ENCODE data around the gene MEGF11.
A peak's percentile ranks its signal among the peaks of the same experiment; 100 is the strongest.

The MEGF11 gene

DNA sequence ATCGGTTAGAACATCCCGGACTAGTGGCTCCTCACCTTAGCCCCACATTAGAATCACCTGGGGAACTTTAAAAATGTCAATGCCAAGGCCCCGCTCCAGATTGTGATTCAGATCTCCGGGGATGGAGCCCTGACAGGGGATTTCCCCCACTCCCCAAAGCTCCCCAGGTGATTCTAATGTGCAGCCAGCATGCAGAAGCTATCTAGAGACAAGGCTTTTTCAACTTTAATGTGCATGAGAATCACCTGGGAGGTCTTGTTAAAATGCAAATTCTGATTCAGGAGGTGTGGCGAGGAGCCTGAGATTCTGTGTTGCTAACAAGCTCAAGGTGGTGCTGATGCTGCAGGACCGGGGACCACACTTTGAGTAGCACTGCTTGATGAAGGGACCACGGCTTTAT, 227.6 kb downstream of the MEGF11 start:
- no peaks in the 10 kb centered on the region for H3K36me3 ChIP-seq (ENCODE audit: control insufficient read depth, insufficient read depth, low read length)
- no peak overlapping the region for H3K4me3 ChIP-seq (ENCODE audit: insufficient read depth, low read depth, low read length)
- no peaks in the 10 kb centered on the region for H3K27me3 ChIP-seq (ENCODE audit: control insufficient read depth, insufficient read depth, low read length, poor library complexity, severe bottlenecking)
- H3K4me1 ChIP-seq (ENCODE audit: control insufficient read depth, insufficient read depth, low read length), result peaks cover 15% of the 10 kb centered on the region
- H3K9me3 ChIP-seq (ENCODE audit: control insufficient read depth, low read length), result no peaks in the 10 kb centered on the region
- H3K27ac ChIP-seq (ENCODE audit: insufficient read depth, low read depth, low read length, poor library complexity, severe bottlenecking), result no peak overlapping the region
- WGBS, 2 experiments, result 56 to 57% methylated on average over 7 of the region's 7 CpGs

DNA sequence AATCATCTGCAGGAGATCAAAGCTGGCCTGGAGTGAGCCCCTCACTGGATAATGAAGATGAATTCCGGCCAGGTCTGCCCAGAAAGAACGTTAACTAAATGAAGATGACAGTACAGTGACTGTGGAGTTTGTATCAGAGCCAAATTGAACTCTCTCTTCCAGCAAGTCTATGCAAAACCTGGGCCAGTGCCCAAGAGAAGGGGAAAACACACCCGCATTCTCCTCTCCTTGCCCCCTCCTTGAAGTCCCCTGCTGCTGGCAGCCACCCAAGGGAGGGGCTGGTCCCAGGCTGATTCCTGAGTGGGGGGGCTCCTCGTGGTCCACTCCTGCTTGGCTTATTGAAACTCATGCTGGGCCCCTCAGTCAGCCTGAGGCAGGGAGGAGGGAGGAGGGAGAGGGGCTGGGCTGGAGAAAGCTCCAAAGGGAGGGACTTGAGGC, 228.5 kb downstream of the MEGF11 start:
- no peaks in the 10 kb centered on the region for H3K27me3 ChIP-seq (ENCODE audit: control insufficient read depth, insufficient read depth, low read length, poor library complexity, severe bottlenecking)
- H3K4me3 ChIP-seq (ENCODE audit: insufficient read depth, low read depth, low read length), result no peak overlapping the region
- no peaks in the 10 kb centered on the region for H3K9me3 ChIP-seq (ENCODE audit: control insufficient read depth, low read length)
- H3K36me3 ChIP-seq (ENCODE audit: control insufficient read depth, insufficient read depth, low read length), result no peaks in the 10 kb centered on the region
- no peak overlapping the region for H3K27ac ChIP-seq (ENCODE audit: insufficient read depth, low read depth, low read length, poor library complexity, severe bottlenecking)
- WGBS, 2 experiments, result 39% methylated on average over 4 of the region's 4 CpGs
- H3K4me1 ChIP-seq (ENCODE audit: control insufficient read depth, insufficient read depth, low read length), result peaks cover 15% of the 10 kb centered on the region

DNA sequence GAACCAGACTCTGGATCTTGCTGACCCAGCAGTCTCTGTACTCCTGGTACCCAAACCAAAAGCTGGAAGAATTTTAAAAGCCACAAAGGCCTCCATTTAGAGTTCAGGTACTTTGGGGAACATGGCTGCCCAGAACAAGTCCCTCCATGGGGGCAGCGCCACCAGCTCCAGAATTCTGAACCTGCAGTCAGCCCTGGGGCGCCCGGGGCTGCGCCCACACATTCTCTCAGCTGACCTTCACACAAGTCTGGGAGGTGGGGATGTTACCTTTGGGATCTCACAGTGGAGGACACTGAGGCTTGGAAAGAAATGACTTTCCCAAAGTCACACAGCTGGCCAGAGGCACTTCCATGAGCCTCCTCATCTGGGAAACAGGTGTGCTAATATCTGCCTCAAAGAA, 229.4 kb downstream of the MEGF11 start:
- Histone ChIP-seq H3K27me3 (ENCODE audit: control insufficient read depth, insufficient read depth, low read length, poor library complexity, severe bottlenecking) (no peaks in the 10 kb centered on the region), H3K4me1 (ENCODE audit: control insufficient read depth, insufficient read depth, low read length) (peaks cover 21% of the 10 kb centered on the region), H3K9me3 (ENCODE audit: control insufficient read depth, low read length) (no peaks in the 10 kb centered on the region), H3K27ac (ENCODE audit: insufficient read depth, low read depth, low read length, poor library complexity, severe bottlenecking) (no peak overlapping the region), H3K4me3 (ENCODE audit: insufficient read depth, low read depth, low read length) (no peak overlapping the region), H3K36me3 (ENCODE audit: control insufficient read depth, insufficient read depth, low read length) (no peaks in the 10 kb centered on the region)
- WGBS, 2 experiments, result 93 to 95% methylated on average over 4 of the region's 4 CpGs

GRCh38 chr15:66023311-66023972, 230.1 kb downstream of the MEGF11 start:
- peaks cover 26% of the 10 kb centered on the region for H3K4me1 ChIP-seq (ENCODE audit: control insufficient read depth, insufficient read depth, low read length)
- no peaks in the 10 kb centered on the region for H3K9me3 ChIP-seq (ENCODE audit: control insufficient read depth, low read length)
- 18 to 19% methylated on average over 6 of the region's 6 CpGs for WGBS, 2 experiments
- peak overlapping the region; percentile 16 for H3K27ac ChIP-seq (ENCODE audit: insufficient read depth, low read depth, low read length, poor library complexity, severe bottlenecking)
- no peaks in the 10 kb centered on the region for H3K27me3 ChIP-seq (ENCODE audit: control insufficient read depth, insufficient read depth, low read length, poor library complexity, severe bottlenecking)
- H3K36me3 ChIP-seq (ENCODE audit: control insufficient read depth, insufficient read depth, low read length), result no peaks in the 10 kb centered on the region
- no peak overlapping the region for H3K4me3 ChIP-seq (ENCODE audit: insufficient read depth, low read depth, low read length)

DNA sequence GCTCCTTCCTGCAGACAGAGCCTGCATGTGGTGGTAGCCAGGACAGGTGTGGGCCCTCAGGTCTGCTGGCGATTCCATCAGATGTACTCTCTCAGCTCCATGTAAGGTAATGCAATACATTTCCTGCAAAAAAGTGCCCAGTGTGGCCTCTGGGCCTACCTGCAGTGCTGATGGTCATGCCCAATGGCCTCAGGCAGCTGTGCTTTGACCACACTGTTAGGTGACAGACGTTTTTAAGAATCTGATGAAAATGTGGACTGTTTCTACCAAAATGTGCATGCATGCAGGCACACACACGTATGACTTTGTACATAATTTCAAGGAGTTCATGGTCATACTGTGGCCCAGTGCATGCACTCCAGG, 231.4 kb downstream of the MEGF11 start:
- Histone ChIP-seq H3K36me3 (ENCODE audit: control insufficient read depth, insufficient read depth, low read length) (no peaks in the 10 kb centered on the region), H3K4me3 (ENCODE audit: insufficient read depth, low read depth, low read length) (no peak overlapping the region), H3K27me3 (ENCODE audit: control insufficient read depth, insufficient read depth, low read length, poor library complexity, severe bottlenecking) (no peaks in the 10 kb centered on the region), H3K9me3 (ENCODE audit: control insufficient read depth, low read length) (no peaks in the 10 kb centered on the region), H3K27ac (ENCODE audit: insufficient read depth, low read depth, low read length, poor library complexity, severe bottlenecking) (no peak overlapping the region), H3K4me1 (ENCODE audit: control insufficient read depth, insufficient read depth, low read length) (peaks cover 31% of the 10 kb centered on the region)
- 93 to 96% methylated on average over 3 of the region's 3 CpGs for WGBS, 2 experiments

DNA sequence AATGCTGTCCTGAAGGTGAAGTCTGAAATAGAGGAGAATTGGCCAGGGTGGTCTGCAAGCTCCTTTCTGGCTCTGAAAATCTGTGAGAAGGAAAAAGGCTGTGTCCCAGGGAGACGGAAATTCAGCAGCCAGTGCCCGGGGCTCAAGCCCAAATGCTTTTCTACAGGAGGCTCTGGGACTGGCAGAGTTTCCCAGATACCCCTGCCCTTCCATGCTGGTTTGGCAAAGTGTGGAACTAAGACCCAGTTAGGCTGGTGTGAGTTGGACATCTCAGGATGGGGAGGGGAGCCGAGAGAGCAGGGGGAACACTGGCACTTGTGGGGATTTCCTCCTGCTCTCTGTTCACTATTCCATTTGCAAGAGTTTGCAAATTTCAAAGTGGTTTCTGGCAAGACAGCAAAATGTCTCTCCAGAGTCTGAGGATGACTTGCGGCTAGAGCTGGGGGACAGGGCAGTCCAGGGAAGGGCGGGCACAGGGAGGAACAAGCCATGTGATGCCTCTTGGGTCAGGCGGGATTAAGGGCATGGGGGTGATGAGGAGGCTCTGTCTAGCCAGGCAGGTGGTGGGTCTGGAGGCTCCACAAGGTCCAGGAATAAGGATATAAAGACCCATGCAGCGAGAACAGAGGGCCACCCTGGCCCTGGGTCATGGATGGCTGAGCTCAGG, 231.9 kb downstream of the MEGF11 start:
- H3K27me3 ChIP-seq (ENCODE audit: control insufficient read depth, insufficient read depth, low read length, poor library complexity, severe bottlenecking), result no peaks in the 10 kb centered on the region
- no peaks in the 10 kb centered on the region for H3K9me3 ChIP-seq (ENCODE audit: control insufficient read depth, low read length)
- no peak overlapping the region for H3K27ac ChIP-seq (ENCODE audit: insufficient read depth, low read depth, low read length, poor library complexity, severe bottlenecking)
- WGBS, 2 experiments, result 91% methylated on average over 7 of the region's 7 CpGs
- H3K4me3 ChIP-seq (ENCODE audit: insufficient read depth, low read depth, low read length), result no peak overlapping the region
- peaks cover 31% of the 10 kb centered on the region for H3K4me1 ChIP-seq (ENCODE audit: control insufficient read depth, insufficient read depth, low read length)
- no peaks in the 10 kb centered on the region for H3K36me3 ChIP-seq (ENCODE audit: control insufficient read depth, insufficient read depth, low read length)

DNA sequence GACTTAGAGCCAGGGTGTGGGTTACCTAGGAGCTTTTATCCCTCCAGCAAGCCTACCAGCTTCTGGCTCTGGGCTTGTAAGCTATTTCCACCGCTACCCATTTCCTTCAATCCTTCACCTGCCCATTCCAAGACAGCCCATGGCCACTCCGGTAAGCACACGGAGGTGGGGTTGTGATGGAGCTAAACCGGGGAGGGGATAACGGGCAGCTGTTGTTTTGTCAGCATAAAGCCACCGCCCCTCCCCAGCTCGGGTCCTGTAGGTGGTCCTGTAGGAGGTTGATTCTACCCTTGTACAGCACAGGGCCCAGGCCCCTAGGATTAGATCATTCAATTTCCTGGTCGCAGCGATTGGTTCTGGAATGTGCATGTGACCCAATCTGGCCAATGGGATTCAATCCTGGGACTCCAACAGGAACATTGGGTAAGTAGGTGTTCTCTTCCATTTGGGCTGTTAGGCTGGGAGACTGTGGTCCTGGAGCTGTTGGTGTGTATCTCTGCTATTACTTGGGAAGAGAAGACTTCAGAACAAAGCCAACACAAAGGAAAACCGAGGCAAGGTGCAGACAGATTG, 233.6 kb downstream of the MEGF11 start:
- H3K4me1 ChIP-seq (ENCODE audit: control insufficient read depth, insufficient read depth, low read length), result peaks cover 23% of the 10 kb centered on the region
- 91% methylated on average over 10 of the region's 10 CpGs for WGBS, 2 experiments
- H3K4me3 ChIP-seq (ENCODE audit: insufficient read depth, low read depth, low read length), result no peak overlapping the region
- H3K27me3 ChIP-seq (ENCODE audit: control insufficient read depth, insufficient read depth, low read length, poor library complexity, severe bottlenecking), result no peaks in the 10 kb centered on the region
- H3K9me3 ChIP-seq (ENCODE audit: control insufficient read depth, low read length), result no peaks in the 10 kb centered on the region
- H3K27ac ChIP-seq (ENCODE audit: insufficient read depth, low read depth, low read length, poor library complexity, severe bottlenecking), result no peak overlapping the region
- H3K36me3 ChIP-seq (ENCODE audit: control insufficient read depth, insufficient read depth, low read length), result no peaks in the 10 kb centered on the region

- H3K27me3 ChIP-seq (ENCODE audit: control insufficient read depth, insufficient read depth, low read length, poor library complexity, severe bottlenecking), result no peaks in the 10 kb centered on the region
- no peak overlapping the region for H3K4me3 ChIP-seq (ENCODE audit: insufficient read depth, low read depth, low read length)
- H3K4me1 ChIP-seq (ENCODE audit: control insufficient read depth, insufficient read depth, low read length), result peaks cover 21% of the 10 kb centered on the region
- no peak overlapping the region for H3K27ac ChIP-seq (ENCODE audit: insufficient read depth, low read depth, low read length, poor library complexity, severe bottlenecking)
- no peaks in the 10 kb centered on the region for H3K36me3 ChIP-seq (ENCODE audit: control insufficient read depth, insufficient read depth, low read length)
- no peaks in the 10 kb centered on the region for H3K9me3 ChIP-seq (ENCODE audit: control insufficient read depth, low read length)
- WGBS, 2 experiments, result 56 to 64% methylated on average over 11 of the region's 11 CpGs
Measured at GRCh38 chr15:66019368-66019767, 234.2 kb downstream of the MEGF11 start.

- no peaks in the 10 kb centered on the region for H3K27me3 ChIP-seq (ENCODE audit: control insufficient read depth, insufficient read depth, low read length, poor library complexity, severe bottlenecking)
- 90 to 93% methylated on average over 8 of the region's 8 CpGs for WGBS, 2 experiments
- H3K9me3 ChIP-seq (ENCODE audit: control insufficient read depth, low read length), result no peaks in the 10 kb centered on the region
Measured at GRCh38 chr15:66018488-66018797, 235.1 kb downstream of the MEGF11 start.

DNA sequence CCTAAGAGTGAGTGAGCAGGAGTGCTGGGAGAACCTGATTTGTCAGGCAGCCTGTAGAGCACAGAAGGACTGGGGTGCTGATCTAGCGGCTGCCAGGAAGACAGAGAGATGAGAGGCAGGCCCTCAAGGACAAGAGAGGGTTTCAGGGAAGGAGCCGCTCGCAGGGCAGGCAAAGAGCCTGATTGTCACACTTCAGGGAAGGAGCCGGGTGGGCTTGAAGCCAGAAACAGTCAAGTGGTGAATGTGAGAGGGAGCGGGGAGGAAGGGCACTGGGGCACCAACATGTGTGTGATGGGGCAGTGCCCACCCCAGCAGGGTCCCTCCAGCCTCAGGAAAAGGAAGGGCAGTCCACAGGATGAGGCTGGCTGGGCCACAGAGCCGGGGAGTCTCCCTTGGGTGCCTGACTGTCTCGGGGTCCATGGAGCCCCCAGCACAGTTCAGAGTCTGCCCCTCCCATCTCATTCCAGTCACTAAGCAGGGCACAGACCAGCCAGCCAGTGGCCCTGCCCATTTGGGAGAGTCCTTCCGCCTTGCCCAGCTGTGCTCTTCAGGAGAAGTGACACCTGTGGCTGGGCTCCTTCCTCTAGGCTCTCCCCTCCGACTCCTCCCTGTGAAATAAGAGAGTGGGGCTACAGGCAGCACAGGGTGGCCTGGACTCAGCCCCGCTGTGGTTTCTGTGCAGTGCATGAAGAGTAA, 235.6 kb downstream of the MEGF11 start:
- H3K36me3 ChIP-seq (ENCODE audit: control insufficient read depth, insufficient read depth, low read length), result no peaks in the 10 kb centered on the region
- H3K27me3 ChIP-seq (ENCODE audit: control insufficient read depth, insufficient read depth, low read length, poor library complexity, severe bottlenecking), result no peaks in the 10 kb centered on the region
- WGBS, 2 experiments, result 91% methylated on average over 10 of the region's 10 CpGs

More at GRCh38 chr15:66018488-66018797, 235.1 kb downstream of the MEGF11 start:
- Histone ChIP-seq H3K4me3 (ENCODE audit: insufficient read depth, low read depth, low read length) (no peak overlapping the region), H3K4me1 (ENCODE audit: control insufficient read depth, insufficient read depth, low read length) (peaks cover 19% of the 10 kb centered on the region), H3K27ac (ENCODE audit: insufficient read depth, low read depth, low read length, poor library complexity, severe bottlenecking) (no peak overlapping the region), H3K36me3 (ENCODE audit: control insufficient read depth, insufficient read depth, low read length) (no peaks in the 10 kb centered on the region)

More for the DNA sequence above, 235.6 kb downstream of the MEGF11 start:
- H3K27ac ChIP-seq (ENCODE audit: insufficient read depth, low read depth, low read length, poor library complexity, severe bottlenecking), result no peak overlapping the region
- peaks cover 15% of the 10 kb centered on the region for H3K4me1 ChIP-seq (ENCODE audit: control insufficient read depth, insufficient read depth, low read length)
- H3K9me3 ChIP-seq (ENCODE audit: control insufficient read depth, low read length), result no peaks in the 10 kb centered on the region
- H3K4me3 ChIP-seq (ENCODE audit: insufficient read depth, low read depth, low read length), result no peak overlapping the region
